Activated naive CD4-positive, alpha-beta T cell (primary cell): Measurements from ENCODE around the gene RHBDL1.

Experiments used
- DNase-seq, 4 experiments: peaks; one replicate each; lab custom pipeline; 2025; lab: John Stamatoyannopoulos, UW

The RHBDL1 gene

DNA sequence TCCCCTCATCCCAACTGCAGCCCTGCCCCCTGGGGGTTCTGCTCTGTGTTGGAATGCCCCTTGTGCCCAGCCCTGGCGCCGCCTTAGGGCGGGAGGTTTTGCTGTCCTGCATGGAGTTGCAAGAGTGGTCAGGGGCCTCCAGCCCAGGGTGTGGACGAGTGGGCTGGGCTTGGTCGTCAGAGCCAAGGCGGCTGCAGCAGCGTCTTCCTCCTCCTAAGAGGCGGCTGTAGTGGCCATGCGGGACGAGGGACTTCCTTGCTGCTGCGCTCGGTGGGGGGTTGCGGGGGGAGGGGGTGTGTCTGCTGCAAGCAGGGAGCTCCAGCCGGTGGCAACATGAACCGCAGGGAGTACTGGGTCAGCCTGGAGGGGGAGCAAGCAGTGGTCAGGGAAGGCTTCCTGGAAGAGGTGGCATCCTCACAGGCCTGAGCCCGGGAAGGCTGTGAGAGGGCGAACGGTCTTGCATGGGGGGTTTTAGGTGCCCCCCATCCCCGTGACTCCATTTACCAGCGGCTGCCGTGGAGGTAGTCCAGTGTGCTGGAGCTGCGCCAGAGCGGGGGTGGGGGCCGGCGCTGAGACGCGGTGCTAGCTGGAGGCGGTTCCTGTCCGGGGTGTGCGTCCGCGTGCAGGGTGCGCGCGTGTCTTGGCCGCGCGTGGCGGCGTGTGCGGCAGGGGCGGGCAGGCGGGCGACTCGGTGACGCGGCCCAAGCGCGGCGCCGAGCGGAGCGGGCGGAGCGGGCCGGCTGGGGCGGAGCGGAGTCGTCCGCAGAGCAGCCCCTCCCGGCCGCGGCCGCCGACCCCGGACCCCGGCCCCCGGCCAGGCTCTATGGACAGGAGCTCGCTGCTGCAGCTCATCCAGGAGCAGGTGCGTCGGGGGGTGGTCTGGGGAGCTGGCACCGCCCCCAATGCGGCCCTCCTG lies at the start of gene RHBDL1:
Gene RHBDL1 (plus strand): TSS at position 704 of the 916 bp plus-strand sequence. CDS start 120 bp downstream, at position 824.
- no peak for DNase-seq

DNA sequence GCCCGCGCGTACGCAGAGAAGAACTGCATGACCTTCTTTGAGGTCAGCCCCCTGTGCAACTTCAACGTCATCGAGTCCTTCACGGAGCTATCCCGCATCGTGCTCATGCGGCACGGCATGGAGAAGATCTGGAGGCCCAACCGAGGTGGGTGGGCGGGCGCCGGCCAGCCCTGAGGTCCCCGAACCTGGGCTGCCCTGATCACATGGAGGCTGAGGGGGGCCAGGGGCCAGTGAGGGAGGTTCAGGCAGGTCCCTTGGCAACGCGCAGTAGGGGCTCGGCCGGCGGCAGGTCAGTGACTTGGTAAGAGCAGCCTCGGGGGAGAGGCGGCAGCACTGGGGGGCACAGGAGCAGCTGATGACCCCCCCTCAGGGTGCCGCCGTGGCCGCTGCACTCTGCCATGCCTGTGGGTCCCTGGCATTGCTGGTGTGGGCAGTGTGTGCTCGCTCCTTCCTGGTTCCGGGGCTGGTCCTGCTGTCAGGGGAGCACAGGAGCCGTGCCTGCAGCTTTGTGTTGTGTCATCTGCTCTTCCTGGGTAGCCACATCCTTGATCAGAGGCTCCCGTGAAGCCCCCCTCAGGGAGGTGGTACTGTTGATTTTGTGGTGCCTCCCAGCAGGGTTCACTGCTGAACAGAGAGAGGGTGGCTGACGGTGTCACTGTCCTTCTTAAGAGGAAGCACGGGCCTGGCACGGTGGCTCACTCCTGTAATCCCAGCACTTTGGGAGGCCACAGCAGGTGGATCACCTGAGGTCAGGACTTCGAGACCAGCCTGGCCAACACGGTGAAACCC lies 49.3 kb upstream of the RHBDL1 start:
- DNase-seq = no peak

DNA sequence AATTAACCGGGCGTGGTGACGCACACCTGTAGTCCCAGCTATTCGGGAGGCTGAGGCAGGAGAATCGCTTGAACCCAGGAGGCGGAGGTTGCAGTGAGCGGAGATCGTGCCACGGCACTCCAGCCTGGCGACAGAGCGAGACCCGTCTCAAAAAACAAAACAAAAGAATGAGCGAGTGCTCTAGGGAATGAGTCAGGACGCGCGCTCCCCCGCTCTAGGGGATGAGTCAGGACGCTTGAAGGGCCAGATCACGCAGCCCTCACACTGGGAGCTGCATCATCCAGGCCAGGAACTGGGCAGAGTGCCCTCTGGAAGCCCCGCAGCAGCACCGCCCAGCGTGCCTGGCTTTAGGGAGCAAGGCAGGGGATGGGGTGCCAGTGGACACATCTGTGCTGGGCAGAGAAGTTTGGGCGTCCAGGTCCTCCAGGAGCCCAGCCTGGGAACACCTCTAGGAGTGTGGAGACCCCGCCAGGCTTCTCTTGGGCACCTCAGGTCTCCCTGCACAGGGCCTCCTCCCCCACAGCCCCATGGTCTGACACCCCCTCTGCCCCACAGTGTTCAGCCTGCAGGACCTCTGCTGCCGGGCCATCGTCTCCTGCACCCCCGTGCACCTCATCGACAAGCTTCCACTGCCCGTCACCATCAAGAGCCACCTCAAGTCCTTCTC lies 48.6 kb upstream of the RHBDL1 start:
- no peak for DNase-seq

DNA sequence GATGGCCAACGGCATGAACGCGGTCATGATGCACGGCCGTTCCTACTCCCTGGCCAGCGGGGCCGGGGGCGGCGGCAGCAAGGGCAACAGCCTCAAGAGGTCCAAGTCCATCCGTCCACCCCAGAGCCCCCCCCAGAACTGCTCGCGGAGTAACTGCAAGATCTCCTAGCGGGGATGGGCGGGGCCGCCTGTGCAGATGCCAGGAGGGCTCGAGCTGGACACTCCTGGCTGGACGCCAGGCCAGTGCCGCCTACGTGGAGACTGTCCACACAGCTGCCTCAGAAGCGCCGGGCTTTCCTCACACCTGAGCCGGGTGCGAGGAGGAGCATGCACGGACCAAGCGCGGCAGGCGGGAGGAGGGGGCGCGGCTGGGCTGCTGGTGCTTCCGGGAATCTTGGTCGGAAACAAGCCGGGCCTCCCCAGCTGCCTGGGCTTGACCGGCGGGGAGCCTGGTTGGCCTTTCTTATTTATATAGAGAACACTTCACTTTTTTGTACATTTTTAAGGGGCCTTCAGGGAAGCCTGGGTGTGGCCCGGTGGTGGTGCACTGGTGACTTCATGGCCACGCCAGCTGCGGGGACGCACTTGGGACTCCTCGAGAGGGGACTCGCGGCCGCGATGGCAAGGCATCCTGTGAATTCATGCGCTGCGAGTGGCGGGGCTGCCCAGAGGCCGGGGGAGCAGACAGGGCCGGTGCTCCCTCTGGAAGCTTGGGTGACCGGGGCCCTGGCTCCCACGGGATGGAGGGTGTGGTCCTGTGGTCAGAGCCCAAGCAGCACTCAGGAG lies 47.8 kb upstream of the RHBDL1 start:
- no peak for DNase-seq

DNA sequence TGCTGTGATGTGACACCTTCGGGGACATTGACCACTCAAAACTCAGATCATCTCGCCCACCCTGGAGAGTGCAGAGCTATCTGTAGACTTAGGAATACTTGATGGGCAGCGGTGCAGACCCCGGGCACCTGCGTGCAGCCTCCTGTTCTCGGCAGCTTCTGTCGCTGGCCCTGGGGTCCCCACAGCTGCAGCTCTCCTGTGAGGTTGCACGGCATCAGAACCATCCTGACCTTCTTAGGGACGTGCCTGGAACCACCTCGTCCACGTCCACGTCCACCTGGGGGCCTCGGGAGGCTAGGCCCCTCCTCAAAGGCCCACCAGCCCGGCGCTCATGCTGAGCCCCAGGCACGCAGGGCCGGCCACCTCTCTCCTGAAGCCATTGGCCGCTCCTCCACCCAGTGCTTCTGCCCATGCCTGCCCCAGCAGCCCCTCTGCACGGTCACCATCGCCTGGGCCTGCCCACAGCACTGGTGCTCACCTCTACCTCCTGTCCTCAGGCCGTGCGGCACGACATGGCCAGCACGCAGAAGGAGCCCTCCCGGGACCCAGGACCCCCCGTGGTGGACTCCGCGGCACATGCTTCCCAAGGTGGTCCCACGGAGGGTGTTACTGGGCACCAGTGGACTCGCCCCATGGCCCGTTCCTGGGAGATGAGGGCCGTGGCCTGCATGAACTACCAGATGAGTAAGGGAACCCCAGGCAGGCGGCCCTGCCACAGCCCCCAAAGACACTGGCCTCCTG lies 47.0 kb upstream of the RHBDL1 start:
- DNase-seq = no peak

DNA sequence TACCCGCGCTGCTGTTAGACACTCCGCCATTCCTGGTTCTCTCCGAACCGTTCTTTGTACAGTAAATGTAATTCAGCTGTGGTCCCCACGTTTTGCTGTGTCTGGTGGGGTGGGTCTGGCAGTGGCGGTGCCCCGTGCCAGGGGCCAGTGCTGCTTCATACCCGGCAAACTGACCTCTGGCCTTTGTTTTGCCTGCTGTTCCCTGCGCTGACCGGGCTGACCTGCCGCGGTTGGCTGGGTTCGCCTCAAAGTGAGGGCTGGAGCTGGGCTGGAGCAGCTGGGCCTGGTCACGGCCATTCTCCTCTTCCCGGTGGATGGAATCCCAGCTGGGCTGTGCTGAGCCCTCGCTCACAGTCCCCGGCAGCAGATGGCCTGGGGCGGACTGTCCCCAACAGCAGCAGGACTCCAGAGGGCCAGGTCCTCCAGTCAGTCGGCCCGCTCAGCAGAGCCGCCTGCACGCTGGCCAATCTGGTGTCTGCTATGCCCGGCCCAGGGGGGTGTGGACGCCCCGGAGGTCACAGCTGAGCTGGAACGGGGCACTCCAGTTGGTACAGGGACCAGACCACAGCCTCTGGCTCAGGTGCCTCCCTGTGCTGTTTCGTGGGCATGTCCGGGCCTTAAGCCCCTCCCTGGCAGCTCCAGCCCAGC lies 46.2 kb upstream of the RHBDL1 start:
- DNase-seq = no peak

DNA sequence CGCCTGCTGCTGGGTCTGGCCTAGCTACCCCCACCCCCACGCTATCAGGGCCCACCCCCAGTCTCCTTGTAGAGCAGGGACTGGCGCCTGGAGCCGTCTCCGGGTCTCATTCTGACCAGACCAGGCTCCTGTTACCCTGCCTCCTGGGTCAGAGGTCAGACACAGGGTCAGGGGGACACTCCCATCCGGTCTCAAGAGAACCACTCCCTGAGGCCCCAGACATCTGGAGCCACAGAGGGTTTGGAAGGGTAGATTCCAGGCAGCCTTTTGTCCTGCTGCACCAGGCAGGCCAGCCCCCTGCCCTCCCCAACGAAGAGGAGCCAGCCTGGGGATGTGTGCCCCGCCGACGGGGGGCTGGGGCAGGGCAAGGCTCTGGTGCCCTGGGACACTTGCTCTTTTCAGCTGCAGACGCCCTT lies 45.6 kb upstream of the RHBDL1 start:
- no peak for DNase-seq

DNA sequence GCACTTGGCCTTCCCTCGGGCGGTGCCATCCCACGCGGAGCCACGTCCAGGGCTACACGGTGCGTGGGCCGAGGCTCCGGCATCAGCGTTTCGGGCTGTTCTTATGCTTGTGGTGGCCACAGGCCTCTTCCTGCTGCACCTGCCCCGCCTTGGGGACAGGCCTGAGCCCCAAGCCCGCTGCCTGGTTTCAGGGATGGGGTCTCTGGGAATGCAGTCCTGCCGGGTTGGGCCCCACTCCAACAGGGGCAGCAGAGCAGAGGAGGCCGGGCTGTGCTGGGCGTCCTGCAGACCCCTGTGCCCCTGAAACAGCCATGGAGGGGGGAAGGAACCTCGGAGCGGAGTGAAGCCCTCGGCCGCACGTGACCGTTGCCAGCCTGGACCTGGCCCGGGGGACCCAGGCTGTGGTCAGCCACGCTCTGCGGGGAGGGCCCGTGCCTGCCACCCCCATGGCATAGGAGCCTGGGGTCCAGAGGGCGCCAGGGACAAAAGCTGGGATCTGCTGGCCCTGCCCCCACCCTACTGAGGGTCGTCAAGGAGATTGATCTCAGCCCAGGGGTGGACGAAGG lies 45.1 kb upstream of the RHBDL1 start:
- DNase-seq = no peak

DNA sequence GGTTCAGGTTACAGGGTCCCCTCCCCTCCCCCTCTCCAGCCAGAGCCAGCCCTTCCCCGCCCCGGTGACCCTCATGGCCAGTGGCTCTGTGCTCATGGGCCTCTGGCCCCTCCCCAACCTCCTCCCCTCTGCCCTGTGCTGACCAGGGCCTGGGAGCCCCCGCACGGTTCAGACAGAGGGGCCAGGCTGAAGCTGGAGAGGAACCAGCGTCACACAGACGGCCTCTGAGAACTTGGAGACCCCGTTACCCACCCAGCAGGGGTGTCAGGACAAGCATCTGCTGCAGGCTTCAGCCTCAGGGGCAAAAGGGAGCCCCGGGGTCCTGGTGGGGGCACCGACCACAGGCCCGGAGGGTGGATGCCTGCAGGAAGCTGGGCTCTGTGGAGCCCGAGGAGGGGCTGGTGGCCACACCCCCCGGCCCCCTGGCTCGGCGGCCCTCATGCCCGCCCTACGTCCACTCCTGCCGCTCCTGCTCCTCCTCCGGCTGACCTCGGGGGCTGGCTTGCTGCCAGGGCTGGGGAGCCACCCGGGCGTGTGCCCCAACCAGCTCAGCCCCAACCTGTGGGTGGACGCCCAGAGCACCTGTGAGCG lies 44.6 kb upstream of the RHBDL1 start, which contains the start of gene WFIKKN1:
Gene WFIKKN1 (plus strand): TSS at position 171 of the 591 bp plus-strand sequence. CDS start 269 bp downstream, at position 440.
- no peak for DNase-seq

DNA sequence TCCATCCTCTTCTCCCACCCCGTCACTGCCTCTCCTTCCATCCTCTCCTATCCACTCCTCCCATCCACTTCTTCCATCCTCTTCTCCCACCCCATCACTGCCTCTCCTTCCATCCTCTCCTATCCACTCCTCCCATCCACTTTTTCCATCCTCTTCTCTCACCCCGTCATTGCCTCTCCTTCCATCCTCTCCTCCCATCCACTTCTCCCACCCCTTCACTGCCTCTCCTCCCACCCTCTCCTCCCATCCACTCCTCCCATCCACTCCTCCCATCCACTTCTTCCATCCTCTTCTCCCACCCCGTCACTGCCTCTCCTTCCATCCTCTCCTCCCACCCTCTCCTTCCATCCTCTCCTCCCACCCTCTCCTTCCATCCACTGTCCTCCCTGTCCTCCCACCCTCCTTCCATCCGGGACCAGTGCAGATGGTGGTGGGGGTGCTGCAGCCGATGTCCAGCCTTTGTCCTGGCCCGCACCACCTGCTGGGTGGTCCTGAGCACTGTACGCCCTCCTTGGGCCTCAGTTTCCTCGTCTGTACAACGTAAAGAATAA lies 43.6 kb upstream of the RHBDL1 start:
- no peak for DNase-seq

DNA sequence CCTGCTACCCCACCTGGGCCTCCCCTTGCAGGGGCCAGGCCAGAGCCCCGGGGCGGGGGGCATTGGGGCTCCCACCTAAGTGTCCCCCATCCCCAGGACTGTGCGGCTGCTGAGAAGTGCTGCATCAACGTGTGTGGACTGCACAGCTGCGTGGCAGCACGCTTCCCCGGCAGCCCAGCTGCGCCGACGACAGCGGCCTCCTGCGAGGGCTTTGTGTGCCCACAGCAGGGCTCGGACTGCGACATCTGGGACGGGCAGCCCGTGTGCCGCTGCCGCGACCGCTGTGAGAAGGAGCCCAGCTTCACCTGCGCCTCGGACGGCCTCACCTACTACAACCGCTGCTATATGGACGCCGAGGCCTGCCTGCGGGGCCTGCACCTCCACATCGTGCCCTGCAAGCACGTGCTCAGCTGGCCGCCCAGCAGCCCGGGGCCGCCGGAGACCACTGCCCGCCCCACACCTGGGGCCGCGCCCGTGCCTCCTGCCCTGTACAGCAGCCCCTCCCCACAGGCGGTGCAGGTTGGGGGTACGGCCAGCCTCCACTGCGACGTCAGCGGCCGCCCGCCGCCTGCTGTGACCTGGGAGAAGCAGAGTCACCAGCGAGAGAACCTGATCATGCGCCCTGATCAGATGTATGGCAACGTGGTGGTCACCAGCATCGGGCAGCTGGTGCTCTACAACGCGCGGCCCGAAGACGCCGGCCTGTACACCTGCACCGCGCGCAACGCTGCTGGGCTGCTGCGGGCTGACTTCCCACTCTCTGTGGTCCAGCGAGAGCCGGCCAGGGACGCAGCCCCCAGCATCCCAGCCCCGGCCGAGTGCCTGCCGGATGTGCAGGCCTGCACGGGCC lies 42.8 kb upstream of the RHBDL1 start:
- no peak for DNase-seq

DNA sequence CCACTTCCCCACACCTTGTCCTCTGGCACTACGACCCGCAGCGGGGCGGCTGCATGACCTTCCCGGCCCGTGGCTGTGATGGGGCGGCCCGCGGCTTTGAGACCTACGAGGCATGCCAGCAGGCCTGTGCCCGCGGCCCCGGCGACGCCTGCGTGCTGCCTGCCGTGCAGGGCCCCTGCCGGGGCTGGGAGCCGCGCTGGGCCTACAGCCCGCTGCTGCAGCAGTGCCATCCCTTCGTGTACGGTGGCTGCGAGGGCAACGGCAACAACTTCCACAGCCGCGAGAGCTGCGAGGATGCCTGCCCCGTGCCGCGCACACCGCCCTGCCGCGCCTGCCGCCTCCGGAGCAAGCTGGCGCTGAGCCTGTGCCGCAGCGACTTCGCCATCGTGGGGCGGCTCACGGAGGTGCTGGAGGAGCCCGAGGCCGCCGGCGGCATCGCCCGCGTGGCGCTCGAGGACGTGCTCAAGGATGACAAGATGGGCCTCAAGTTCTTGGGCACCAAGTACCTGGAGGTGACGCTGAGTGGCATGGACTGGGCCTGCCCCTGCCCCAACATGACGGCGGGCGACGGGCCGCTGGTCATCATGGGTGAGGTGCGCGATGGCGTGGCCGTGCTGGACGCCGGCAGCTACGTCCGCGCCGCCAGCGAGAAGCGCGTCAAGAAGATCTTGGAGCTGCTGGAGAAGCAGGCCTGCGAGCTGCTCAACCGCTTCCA lies 42.0 kb upstream of the RHBDL1 start:
- no peak for DNase-seq

DNA sequence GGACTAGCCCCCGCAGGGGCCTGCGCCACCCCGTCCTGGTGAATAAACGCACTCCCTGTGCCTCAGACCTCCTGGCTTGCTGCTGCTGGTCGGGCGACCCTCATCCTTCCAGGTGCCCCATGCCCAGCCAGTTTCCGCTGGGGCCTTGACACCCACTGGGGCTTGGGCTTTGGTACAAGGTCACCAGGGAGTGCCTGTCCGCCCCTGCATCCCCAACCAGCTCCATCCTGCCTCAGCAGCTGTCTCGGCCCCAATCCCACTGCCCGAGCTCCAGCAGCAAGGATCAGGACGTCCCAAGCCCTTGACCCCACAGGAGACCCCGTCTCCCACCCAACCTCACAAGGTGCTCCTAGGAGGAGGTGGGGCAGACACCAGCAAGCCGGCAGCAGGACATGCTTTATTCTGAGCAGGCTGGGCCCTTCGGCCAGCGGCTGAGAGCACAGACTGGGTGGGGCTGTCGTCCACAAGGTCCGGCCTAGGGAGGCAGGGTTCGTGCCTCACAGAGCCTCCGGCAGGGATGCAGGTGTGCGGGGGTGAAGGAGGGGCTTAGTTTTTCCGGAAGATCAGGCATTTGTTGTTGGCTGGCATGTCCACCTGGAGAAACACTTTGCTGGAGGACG lies 41.3 kb upstream of the RHBDL1 start:
- DNase-seq = no peak

DNA sequence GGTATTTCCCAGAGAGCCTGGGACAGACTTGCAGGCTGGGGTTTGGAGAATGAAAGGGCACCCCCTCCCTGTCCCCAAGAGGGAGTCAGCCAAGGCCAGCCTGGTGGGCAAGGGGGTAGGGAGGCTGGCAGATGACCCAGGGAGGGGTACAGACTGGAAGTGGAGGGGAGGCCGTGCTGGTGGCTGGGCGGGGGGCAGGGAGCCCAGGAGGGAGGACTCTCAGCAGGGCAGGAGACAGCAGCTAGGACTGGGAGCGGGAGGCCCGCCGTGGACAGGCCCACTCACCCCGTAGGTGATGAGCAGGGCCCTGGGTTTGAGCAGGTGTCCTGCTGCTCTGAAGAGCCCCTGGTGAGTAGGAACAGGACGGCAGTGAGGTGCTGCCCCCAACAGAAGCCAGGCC lies 40.5 kb upstream of the RHBDL1 start:
- no peak for DNase-seq

DNA sequence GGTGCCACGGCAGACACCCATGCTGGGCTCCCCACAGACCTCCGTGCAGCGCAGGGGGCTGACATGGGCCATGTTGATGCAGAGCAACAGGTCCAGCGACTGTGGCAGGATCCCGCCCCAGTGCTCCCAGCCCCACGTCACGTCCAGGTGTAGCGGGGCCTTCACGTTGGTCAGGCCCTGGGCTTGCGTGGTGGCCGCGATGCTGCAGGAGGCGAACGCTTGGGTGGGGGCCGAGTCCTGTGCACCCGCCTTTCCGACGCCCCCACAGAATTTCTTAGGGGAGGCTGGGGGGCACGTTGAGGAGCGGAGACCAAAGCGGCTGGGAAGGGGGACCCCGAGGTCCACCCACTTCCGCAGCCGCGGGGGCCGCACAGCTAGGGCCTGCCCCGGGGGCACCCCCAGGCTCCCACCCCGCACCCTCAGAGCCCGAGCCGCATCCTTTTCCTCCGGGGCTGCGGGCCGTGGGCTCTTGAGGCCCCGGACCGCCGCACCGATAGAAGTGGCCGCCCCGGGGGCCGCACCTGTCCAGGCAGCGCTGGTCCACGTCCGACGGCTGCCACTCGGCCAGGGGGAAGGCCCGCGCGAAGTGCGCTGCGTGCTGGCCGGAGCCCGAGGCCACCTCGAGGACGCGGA lies 39.8 kb upstream of the RHBDL1 start:
- DNase-seq = peak in 1 of 4 experiments; percentile 33

DNA sequence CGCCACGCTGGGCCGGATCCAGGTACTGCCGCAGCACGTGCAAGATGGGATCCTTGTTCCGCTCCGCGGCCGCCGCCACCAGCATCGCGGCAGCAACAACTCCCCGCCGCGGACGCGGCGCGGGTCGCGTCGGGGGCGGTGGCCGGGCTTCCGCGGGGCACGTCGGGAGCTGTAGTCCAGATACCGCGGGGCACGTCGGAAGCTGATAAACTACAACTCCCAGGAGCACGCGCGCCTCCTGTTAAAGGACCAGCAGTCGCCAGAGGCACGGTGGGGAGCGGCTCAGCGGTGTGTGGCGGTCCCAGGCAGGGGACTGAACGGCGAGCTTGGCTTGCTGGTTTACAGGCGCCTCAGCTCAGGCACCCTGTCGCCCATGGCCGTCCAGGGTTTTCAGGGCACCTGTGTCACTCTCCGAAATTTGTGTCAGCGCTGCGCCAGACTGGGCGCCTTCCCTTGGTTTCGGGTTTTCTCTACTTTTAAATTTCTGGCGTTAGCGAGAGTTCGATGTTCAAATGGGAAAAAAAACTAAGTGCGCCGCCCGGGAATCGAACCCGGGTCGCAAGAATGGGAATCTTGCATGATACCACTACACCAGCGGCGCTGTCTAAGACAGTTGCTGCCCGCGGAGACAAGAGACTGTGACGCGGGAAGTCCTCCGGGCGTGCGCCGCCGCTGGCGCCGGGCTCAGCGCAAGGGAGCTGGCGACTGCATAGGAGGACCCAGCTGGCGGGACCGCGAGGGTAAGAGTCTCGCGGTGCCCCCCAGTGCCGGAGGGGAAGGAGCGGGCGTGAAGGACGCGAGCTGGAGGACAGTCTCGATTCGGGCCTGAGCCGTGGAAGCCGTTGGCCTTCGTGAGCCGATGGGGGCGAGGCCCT lies 39.0 kb upstream of the RHBDL1 start, which contains the start of gene METTL26:
Gene METTL26 (minus strand): TSS at position 100 of the 875 bp plus-strand sequence. CDS start 15 bp downstream, at position 85.
- DNase-seq = peak; percentile 89 to 99 (median 94)
